Stimulated activated CD8-positive, alpha-beta memory T cell treated with anti-CD3 and anti-CD28 coated beads, Interleukin-7, amount 100 ng/mL, for 24 hours (primary cell): Measurements from ENCODE around the gene FRMD4A.
"Not testable (repeated sequence)": the region's sequence is repeated elsewhere in the genome, so short reads cannot be mapped to it uniquely, and the experiment has no call there.

ENCODE experiments used
- DNase-seq: peaks from one replicate; pipeline ENCODE4 v3.0.0-alpha.2; 2020; ENCODE audit warnings: low read depth

The FRMD4A gene

DNA sequence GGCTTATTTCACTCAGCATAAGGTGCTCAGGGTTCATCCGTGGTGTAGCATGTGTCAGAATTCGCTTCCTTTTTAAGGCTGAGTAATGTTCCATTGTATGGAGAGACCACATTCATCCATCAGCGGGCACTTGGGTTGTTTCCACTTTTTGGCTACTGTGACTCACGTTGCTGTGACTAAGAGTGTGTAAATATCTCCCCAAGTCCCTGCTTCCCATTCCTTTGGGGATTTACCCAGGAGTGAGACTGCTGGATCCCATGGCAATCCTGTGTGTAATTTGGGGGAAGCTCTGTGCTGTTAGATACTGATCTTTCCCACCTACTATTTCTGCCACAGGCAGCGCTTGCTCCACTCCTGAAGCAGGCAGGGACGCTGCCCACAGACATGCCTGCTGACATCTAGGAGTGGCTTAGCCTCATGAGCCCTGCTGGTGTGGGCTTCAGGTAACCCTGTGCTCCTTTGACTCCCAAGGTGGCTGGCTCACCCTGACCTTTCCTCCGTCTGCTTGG is 346.0 kb downstream of the FRMD4A start:
- DNase-seq = no peak

DNA sequence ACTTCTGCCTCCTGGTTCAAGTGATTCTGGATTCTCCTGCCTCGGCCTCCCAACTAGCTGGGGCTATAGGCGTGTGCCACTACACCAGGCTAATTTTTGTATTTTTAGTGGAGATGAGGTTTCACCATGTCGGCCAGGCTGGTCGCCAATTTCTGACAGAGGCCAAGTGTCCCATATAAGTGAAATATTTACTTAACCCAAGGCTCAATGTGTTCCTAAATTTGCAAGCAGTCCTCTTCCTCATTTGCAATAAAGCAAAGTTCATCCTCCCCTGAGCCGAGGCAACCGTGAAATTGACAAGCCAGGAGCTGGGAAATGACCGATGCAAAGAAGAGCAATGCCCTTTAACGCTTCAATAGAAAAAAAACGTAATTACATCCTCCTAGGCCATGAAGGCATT is 347.7 kb downstream of the FRMD4A start:
- no peak for DNase-seq

DNA sequence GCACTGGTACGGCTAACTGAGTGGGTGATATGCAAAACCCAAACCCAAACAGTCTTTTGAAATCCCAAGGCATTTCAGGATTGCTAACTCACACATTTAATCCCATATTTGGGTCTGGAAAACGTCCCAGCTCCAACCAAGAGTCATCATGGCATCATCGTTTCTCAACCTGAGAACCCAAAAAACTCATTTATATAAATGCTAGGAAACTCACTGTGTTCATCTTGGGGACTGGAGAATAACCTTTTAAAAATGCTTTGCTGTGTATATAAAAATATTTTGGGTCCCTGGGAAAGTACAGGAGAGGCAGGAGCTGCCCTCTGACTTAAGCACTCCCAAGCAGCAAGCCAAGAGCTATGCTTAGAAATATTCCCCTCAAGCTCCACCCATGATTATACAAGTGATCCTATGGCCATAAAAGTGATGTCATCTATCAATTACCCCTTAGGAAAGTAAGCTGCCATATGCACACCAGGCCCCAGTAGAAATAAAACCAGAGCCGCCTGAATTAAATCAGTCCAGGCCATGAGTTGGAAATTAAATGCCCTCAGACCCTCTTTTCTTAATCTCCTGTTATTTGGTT is 352.1 kb downstream of the FRMD4A start:
- no peak for DNase-seq

DNA sequence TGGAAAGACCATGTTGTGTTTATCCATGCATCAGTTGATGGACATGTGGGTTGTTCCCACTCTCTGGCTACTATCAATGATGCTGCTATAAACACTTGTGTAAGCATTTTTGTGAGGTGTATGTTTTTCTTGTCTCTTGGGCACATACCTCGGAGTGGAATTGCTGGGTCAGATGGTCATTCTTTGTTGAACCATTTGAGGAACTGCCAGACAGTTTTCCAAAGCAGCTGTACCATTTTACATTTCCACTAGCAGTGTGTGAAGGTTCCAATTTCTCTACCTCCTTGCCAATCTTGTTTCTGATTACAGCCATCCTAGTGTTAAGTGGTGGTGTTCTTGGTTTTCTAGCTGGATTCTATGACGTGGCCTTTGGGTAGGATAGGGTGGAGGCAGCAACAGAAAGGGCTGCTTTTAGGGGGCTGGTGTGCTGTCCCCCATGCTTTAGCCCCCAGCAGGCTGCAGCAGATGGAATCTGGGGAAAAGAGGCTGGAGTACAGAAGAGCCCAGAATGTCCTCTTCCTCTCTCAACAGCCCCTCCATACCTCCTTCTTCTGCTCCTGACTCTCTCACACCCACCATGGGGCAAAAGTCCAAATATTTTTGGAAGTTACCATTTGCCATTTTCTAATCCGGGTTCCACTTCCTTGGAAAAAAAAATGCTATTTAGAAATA is 352.7 kb downstream of the FRMD4A start:
- DNase-seq = no peak

DNA sequence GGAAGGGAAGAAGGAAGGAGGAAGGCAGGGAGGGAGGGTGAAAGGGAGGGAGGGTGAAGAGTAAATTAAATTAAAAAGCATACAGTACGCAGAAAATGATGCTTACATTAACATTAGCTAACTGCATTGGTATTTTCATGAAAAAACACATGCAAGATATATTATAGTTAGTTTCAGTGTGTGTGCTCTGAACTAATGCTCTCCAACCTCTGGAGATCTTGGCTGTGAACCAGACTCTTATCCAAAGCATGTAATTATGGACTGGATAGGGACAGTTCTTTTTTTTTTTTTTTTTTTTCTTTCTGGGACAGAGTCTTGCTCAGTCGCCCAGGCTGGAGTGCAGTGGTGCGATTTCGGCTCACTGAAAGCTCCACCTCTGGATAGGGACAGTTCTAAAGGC is 357.0 kb downstream of the FRMD4A start:
- no peak for DNase-seq

DNA sequence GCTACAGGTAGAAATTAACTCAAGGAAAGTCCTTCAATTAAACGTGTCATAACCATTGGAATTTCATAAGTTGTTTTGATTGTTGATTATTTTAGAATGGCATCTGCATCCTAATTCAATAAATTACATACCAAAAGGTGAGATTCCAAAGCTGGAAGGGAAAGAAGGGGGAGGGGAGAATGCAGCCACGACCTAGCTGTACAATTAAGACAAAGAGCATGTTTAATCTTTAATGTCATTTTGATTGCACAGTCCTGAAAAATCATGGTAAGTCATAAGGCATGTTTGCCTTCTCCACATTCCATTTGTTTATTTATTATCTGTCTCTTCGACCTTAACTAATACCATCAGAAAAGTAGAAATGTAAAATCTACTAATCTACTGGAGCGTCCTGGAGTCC is 358.1 kb downstream of the FRMD4A start:
- no peak for DNase-seq

DNA sequence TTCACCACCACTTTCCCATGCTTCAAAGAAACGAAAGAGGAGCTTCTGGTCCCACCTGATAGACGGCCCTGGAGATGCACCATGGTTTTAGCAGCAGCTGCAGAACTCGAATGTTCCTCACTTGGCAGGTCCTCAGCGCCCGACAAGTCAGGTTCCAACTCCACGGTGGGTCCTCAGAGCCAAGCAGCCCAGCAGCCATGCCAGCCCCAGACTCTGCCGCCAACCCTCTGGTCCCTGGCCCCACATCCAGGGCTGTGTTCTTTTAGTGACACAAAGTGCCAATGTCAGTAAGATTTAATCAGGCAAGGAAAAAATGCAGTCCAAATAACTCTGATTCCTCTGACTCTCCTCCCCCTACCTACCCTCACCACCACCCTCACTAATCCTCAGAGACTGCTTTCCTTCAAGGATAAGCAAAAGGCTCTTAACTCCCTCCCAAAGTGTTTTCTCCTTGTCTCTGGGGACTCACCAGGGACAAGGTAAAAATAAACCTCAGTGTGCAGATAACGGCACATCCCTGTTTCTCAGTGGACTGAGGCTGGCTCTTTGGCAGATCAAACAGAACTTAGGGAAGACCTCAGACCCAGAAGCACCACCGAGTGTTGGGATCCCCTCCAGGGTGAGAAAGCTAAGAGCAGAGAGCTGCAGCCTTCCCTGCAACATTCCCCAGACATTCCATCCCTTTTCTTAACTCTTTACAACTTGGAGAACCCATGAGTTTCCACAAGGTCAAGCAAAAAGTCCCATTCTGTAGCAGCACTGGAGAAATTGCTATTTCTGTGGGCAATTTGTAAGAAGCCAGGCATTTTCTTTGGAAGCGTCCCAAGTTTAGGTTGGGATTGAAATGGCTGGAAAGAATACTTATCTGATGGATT is 358.9 kb downstream of the FRMD4A start:
- DNase-seq = no peak

DNA sequence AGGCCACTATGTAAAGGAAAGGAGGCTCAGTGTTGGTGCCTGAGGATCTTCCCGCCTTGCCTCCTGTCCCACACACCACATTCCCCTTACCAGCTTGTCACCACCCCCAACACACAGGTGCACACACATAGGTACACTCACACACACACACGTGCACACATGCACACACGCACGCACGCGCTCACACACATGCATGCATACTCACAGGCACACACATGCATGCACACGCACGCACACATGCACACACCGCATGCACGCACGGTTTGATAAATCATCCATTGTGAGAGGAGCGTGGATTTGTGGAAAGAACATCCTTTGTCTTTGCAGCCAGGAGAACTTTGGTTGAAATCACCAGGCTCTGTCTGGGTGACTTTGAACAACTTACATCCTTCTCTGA is 359.8 kb downstream of the FRMD4A start:
- DNase-seq = no peak

DNA sequence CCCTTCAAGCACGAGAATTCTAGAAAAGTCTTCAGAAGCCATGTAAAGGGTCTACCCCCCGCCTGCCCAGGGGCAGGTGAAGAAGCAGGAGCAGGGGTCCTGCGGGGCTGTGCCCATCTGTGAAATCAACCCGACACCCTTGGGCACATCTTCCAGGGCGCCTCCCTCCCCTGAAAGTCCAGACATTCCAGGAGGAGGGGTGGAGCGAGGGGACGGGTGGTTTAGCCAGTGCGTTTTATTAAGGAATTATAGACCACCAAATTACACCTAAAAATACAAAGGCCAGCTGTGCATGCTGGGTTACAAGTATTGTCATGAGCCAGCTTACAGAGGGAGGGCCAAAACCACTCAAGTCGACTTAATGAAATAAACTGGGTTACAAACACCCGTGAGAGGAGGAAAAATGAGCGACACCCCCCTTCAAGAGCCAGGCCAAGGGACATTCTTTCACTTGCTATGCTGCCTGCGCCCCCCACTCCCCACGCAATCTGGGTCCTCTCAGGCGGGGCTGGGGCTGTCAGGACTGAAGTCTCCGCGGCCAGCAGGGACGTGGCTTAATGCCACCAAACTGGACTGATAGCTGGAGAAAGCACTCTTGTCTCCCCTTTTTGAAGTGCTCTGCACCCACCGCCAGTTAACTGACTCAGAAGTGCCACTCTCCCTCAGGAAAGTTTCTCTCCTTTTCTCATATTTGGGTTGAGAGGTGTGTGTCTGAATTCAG is 360.3 kb downstream of the FRMD4A start:
- no peak for DNase-seq

DNA sequence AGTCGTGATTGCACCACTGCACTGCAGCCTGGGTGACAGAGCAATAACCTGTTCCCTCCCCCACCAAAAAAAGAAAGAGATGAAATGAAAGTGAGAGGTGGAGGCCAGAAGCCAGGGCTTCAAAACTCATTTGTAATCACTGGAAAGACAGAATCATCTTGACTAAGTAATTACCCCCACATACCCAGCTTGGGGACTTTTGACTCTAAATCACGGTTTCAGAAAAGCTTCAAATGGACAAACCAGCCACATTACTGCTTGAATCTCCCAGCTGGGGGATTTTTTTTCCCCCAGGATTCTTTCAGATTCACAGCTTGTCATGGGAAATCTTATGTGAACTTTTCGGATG is 361.0 kb downstream of the FRMD4A start:
- no peak for DNase-seq

DNA sequence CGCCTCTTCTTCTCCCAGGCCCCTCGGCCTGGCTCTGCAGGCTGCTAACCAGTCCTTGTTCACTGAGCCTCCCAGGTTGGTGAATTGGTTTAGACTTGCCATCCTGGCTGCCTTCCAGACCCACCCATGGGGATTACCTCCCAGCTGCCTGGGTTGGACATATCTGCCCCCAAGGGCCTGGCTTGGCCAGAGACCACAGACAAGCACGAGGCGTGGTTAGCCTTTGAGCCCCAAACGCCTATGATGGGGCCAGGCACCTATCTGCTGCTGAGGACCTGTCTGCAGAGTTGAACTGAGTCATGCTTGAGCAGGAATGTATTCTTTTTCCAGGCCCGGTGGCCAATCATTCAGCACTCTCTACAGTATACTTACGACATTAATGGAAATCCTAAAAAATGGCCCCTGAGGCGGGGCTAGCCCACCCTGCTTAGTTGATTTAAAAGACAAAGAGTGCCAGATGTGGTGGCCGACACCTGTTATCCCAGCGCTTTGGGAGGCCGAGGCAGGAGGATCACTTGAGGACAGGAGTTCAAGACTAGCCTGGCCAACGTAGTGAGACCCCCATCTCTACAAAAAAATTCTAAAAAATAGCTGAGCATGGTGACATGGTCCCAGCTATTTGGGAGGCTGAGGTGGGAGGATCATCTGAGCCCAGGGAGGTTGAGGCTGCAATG is 361.5 kb downstream of the FRMD4A start:
- DNase-seq = no peak

DNA sequence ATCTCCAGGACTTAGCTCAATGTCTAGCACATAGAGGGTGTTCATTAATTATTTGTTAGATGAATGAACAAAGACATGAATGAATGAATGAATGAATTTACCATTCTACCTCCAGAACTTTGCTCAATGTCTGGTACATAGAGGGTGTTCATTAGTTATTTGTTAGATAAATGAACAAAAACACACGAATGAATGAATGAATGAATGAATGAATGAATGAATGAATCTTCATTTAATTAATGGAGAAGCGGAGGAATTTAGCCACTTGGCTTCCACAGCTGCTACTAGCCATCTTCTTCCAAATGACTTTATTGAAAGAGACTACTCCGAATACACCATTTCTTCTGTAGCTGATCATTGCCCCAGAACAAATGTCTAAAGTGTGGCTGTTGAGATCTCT is 368.9 kb downstream of the FRMD4A start:
- DNase-seq = no peak

DNA sequence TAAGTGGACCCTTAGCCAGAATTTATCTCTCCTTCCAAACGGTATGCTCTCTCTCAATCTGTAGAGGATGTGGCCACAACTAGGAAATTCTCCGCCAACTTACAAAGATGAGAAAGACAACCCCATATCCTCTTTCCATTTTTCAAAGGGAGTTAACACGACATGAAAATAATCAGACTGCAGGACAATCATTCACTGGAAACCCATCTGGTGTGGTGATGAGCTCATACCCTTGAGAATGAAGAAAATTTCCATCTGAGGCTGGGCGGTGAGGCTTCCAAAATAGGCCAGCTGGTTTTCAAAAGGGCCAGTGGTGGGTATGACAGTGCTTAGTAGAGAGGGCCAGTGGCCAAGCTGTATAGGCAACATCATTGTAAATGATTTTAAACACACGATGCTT is 369.6 kb downstream of the FRMD4A start:
- no peak for DNase-seq

DNA sequence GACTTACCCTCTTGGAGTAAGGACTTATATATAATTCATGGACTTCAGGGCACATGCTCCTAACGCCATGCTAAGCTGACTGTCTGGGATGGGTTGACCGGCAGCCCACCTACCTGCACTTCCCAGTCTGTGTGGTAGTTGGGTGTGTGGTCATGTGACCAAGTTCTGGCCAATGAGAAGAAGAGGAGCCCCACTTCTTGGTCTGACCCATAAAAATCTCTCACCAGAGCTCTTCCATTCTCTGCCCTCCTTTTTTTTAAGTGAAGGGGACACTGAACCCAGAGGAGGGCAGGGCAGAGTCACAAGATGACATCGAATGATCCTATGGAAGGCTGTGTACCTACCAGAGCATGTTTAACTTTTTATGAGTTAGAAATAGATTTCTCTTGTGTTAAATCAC is 370.1 kb downstream of the FRMD4A start:
- no peak for DNase-seq

DNA sequence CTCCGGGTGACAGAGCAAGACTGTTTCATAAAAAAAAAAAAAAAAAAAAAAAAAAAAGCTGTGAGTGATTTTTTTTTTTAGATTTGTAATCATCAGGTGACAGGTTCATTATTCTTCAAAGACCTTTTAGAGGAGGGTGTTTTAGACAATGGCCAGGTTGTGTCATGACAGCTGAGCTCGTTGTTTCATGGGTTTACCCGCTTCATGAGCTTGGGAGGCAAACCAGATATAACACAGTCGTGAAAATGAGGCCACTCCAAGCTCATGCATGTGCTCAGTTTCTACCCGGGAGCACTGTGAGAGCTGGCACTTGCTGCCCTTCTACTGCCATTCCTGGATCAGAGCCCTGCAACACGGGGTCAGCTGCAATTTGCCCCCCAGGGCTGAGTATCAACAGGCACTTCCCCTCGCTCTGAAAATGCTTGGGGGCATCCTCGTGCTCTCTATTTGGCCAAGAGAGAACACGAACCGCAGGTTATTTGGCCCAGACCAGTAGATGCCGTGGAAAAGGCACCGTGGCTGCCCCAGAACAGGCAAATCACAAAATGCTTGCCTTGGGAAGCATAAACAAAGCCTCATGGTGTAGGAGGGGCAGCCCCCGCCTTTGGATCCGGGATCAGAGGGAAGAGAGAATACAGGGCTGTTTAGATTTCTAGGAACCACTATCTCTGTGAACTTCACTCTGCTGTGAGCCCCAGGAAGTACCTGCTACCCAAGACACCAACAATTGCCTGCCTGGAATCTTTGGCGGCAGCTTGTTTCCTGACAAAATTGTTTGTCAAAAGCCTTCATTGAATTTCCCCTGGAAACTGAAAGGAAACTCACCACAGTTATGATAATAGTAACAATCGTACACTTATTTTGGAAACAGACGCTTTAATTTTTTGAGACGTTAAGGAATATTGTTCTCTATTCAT is 371.0 kb downstream of the FRMD4A start:
- no peak for DNase-seq

DNA sequence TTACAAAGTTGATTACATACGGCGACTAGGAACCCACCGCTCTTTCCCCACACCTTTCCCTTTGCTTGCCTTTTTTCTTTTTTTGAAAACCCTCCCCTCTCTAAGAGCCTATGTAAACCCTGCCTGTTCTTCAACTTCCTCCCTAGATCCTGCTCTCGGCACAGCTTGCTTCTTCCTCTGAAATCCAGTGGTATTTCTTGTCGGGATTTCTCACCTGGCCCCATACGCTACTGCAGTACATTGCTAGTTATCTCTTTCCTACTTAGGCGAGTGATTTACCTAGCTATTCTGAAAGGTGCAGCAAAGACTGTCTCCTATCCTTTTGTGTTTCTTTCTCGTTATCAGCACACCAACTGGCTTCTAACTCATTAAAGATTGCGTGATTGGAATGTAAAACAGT is 372.9 kb downstream of the FRMD4A start:
- DNase-seq = no peak

DNA sequence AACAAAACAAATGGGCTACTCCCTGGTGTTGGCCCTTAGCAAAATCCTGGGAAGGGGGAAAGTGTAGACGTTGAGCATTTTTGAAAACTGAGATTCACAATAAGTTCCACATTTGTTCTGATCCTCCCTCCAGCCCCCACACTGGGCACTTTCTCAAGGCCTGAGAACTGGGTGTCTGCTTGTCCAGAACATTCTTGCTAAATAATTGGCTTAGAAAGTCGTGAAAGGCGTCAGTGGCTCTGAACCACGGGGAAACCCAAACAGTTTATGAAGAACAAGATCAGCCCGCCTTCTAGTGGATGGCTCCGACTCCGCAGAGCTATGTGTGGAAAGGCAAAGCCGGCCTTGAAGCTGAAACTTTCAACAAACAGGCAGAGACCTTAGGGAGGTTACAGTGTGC is 373.9 kb downstream of the FRMD4A start:
- DNase-seq = no peak

DNA sequence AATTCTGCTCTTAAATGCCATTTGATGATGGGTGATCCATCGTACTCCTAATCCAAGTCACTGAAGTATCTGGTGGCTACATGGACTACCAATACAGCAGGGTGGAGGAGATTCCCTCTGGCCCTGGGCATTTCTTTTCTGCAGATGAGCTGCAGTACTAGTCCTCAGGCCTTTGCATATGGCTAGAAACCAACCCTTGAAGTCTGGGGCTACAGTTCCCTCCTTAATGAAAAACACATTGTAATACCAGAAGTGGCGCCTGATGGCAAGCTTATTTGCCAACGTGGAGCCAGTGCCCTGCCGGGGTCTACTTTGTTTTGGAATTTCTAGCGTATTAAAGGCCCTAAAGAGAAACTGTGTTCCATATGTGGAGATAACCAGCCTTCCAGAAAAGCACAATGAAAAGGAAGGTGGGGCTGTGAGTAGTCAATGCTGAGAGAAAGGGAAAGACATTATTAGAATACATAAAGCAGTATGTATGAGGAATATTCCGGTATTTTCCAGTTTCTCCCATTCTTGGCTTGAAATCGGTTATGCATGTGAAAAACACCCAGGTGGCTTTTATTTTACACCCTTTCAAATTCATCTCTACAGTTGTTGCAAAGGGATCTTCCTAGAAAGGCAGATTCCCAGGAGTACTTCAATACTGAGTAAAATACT is 375.2 kb downstream of the FRMD4A start:
- no peak for DNase-seq

DNA sequence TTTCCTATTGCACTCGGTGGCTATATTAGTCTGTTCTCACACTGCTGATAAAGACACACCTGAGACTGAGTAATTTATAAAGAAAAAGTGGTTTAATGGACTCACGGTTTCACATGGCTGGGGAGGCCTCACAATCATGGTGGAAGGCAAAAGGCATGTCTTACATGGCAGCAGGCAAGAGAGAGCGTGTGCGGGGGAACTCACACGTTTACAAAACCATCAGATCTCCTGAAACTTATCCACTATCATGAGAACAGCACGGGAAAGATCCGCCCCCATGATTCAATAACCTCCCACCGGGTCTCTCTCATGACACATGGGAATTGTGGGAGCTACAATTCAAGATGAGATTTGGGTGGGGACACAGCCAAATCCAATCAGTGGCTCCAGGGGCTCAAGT is 376.5 kb downstream of the FRMD4A start:
- not testable (repeated sequence) for DNase-seq

DNA sequence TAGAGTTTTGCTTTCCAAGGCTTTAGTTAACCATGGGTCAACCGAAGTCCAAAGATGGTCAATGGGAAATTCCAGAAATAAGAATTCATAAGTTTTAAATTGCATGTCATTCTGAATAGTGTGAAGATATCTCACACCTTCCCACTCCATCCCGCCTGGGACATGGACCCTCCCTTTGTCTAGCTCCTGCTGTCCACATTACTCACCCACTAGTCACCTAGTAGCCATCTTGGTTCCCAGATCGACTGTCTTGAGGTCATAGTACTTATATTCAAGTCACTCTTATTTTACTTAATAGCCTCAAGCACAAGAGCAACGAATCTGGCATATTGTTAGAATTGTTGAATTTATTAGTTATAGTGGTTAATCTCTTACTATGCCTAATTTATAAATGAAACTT is 377.4 kb downstream of the FRMD4A start:
- DNase-seq = no peak
